Vagina (tissue), 2 donors: ENCODE measurements around the gene ELOVL5. TPM values are rescaled to one million over a fixed set of nuclear protein-coding genes. Genes with fewer than 3 reads are reported as not detected.

Experiments
- DNase-seq, 2 donors: peaks; one replicate each; pipeline ENCODE4 v3.0.0-alpha.2; 2017; ENCODE audit errors: extremely low spot score in 2 of 2
- H3K27ac ChIP-seq: fragments of 200-600 bp; sonication (generic); one replicate; pipeline ENCODE4 v1.5.1; 2019
- H3K27me3 ChIP-seq: fragments of 200-600 bp; sonication (generic); one replicate; pipeline ENCODE4 v1.5.1; 2019
- H3K36me3 ChIP-seq, 2 donors: fragments of 200-600 bp; sonication (generic); one replicate each; pipeline ENCODE4 v1.5.1; 2017 to 2019
- H3K4me1 ChIP-seq: fragments of 200-600 bp; sonication (generic); one replicate; pipeline ENCODE4 v1.5.1; 2019
- H3K4me3 ChIP-seq, 2 donors: fragments of 200-600 bp; sonication (generic); 1 replicate in 1 of 2; 2 replicates in 1 of 2; pipeline ENCODE4 v1.5.1; 2016 to 2019
- H3K9me3 ChIP-seq: fragments of 200-600 bp; sonication (generic); one replicate; pipeline ENCODE4 v1.5.1; 2019
- CTCF ChIP-seq, 3 experiments: fragments of 450-650 bp in 2 of 3; fragments of 200-600 bp in 1 of 3; sonication (generic) in 1 of 3; IDR thresholded peaks; one replicate each; pipeline ENCODE4 v1.5.1; 2017 to 2019; ENCODE audit warnings: antibody characterized with exemption in 3 of 3, mild to moderate bottlenecking in 2 of 3, moderate library complexity in 2 of 3
- POLR2A ChIP-seq, 2 donors: fragments of 450-650 bp; IDR thresholded peaks; one replicate each; pipeline ENCODE4 v1.6.1; 2017; ENCODE audit warnings: antibody characterized with exemption in 2 of 2, mild to moderate bottlenecking in 2 of 2, moderate library complexity in 2 of 2
- POLR2AphosphoS5 ChIP-seq, 2 donors: sonication (generic); formaldehyde crosslinking; IDR thresholded peaks; one replicate each; pipeline ENCODE4 v1.9.0; 2017; ENCODE audit warnings: antibody characterized with exemption in 2 of 2, mild to moderate bottlenecking in 2 of 2, low read depth in 1 of 2; ENCODE audit not compliant: insufficient read depth in 1 of 2
- intact Hi-C: fragments of 100-400 bp; cut with DNase I; formaldehyde crosslinking; loops from one replicate; pipeline ENCODE4 v1.15.1; 2023
- total RNA-seq: library from RNA; depleted of rRNA; stranded (reverse); fragments of >200 nt; gene quantifications from one replicate; pipeline ENCODE4 v1.2.3, GENCODE V29; 2016

The ELOVL5 gene
- total RNA-seq, 1 donor from 2014 or later = 42.5 TPM

- TF ChIP-seq CTCF (IDR thresholded peaks at IDR 0.05) = no peak
- no peak for TF ChIP-seq POLR2A (IDR thresholded peaks at IDR 0.05)
- TF ChIP-seq POLR2AphosphoS5 (IDR thresholded peaks at IDR 0.05; ENCODE audit: insufficient read depth in 1 of 2, low read depth in 1 of 2) = no peak
- Histone ChIP-seq H3K4me1 (no peaks in the 10 kb centered on the region), H3K36me3 (no peaks in the 10 kb centered on the region), H3K27me3 (no peaks in the 10 kb centered on the region), H3K9me3 (no peaks in the 10 kb centered on the region), H3K4me3 (no peak overlapping the region), H3K27ac (no peak overlapping the region)
- intact Hi-C loops = no loop called here
- DNase-seq = no peak
Measured at GRCh38 chr6:53246924-53247323, 101.8 kb downstream of the ELOVL5 start.

GRCh38 chr6:53244958-53245357, 103.8 kb downstream of the ELOVL5 start:
- Histone ChIP-seq H3K36me3 (no peaks in the 10 kb centered on the region), H3K4me1 (no peaks in the 10 kb centered on the region), H3K27ac (no peak overlapping the region), H3K9me3 (no peaks in the 10 kb centered on the region), H3K27me3 (no peaks in the 10 kb centered on the region), H3K4me3 (no peak overlapping the region)
- TF ChIP-seq CTCF (IDR thresholded peaks at IDR 0.05) = no peak
- no peak for TF ChIP-seq POLR2A (IDR thresholded peaks at IDR 0.05)
- TF ChIP-seq POLR2AphosphoS5 (IDR thresholded peaks at IDR 0.05; ENCODE audit: insufficient read depth in 1 of 2, low read depth in 1 of 2) = no peak
- no peak for DNase-seq
- intact Hi-C loops = no loop called here

- H3K27me3 ChIP-seq = no peaks in the 10 kb centered on the region
- intact Hi-C loops = no loop called here
- H3K4me1 ChIP-seq = no peaks in the 10 kb centered on the region
Measured at GRCh38 chr6:53244399-53244931, 104.3 kb downstream of the ELOVL5 start.

GRCh38 chr6:53241938-53242337, 106.8 kb downstream of the ELOVL5 start:
- H3K36me3 ChIP-seq = no peaks in the 10 kb centered on the region
- H3K27me3 ChIP-seq = no peaks in the 10 kb centered on the region
- no peak for DNase-seq
- H3K9me3 ChIP-seq = no peaks in the 10 kb centered on the region
- no peaks in the 10 kb centered on the region for H3K4me1 ChIP-seq
- intact Hi-C loops = no loop called here
- no peak overlapping the region for H3K4me3 ChIP-seq
- H3K27ac ChIP-seq = no peak overlapping the region
- no peak for TF ChIP-seq POLR2A (IDR thresholded peaks at IDR 0.05)
- TF ChIP-seq POLR2AphosphoS5 (IDR thresholded peaks at IDR 0.05; ENCODE audit: insufficient read depth in 1 of 2, low read depth in 1 of 2) = no peak
- no peak for TF ChIP-seq CTCF (IDR thresholded peaks at IDR 0.05)

More at GRCh38 chr6:53244399-53244931, 104.3 kb downstream of the ELOVL5 start:
- TF ChIP-seq CTCF (IDR thresholded peaks at IDR 0.05) = no peak
- no peak for TF ChIP-seq POLR2A (IDR thresholded peaks at IDR 0.05)
- no peak for TF ChIP-seq POLR2AphosphoS5 (IDR thresholded peaks at IDR 0.05; ENCODE audit: insufficient read depth in 1 of 2, low read depth in 1 of 2)
- Histone ChIP-seq H3K4me3 (no peak overlapping the region), H3K36me3 (no peaks in the 10 kb centered on the region), H3K27ac (no peak overlapping the region), H3K9me3 (no peaks in the 10 kb centered on the region)
- no peak for DNase-seq

DNA sequence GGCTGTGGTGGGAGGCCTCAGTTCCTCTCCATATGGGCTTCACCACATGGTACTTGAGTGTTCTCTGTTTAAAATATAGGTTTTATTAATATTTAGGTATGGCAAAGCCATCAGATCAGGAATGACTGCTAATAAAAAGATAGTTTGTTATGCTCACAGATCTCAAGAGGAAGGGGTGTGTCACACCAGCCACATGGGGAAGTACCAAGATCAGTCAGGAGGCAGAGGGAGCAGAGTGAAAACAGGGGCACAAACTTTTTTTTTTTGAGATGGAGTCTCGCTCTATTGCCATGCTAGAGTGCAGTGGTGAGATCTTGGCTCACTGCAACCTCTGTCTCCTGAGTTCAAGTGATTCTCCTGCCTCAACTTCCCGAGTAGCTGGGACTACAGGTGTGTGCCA, 108.0 kb downstream of the ELOVL5 start:
- no peaks in the 10 kb centered on the region for H3K9me3 ChIP-seq
- no peaks in the 10 kb centered on the region for H3K4me1 ChIP-seq
- no peak for DNase-seq
- H3K27ac ChIP-seq = no peak overlapping the region
- no peak overlapping the region for H3K4me3 ChIP-seq
- intact Hi-C loops = no loop called here
- H3K27me3 ChIP-seq = no peaks in the 10 kb centered on the region
- H3K36me3 ChIP-seq = no peaks in the 10 kb centered on the region
- no peak for TF ChIP-seq POLR2AphosphoS5 (IDR thresholded peaks at IDR 0.05; ENCODE audit: insufficient read depth in 1 of 2, low read depth in 1 of 2)
